Effector memory CD8-positive, alpha-beta T cell (primary cell): ENCODE data around the gene CIDEA.

Experiments
- ATAC-seq: fragments of 150-1000 bp; cut with Tn5 transposase; replicated peaks from 2 replicates; pipeline ENCODE4 v1.10.0; 2021; ENCODE audit warnings: mild to moderate bottlenecking, moderate library complexity
- DNase-seq, 3 experiments: peaks; one replicate each; pipeline ENCODE4 v3.0.0; 2021
- H3K27ac Mint-ChIP-seq, 2 donors: one replicate each; pipeline ENCODE4 v1.8.0; 2022; ENCODE audit warnings: mild to moderate bottlenecking in 2 of 2, mixed read lengths in 2 of 2, moderate library complexity in 2 of 2
- H3K27me3 Mint-ChIP-seq, 2 donors: one replicate each; pipeline ENCODE4 v1.8.0; 2022; ENCODE audit warnings: mixed read lengths in 2 of 2
- H3K36me3 Mint-ChIP-seq: one replicate; pipeline ENCODE4 v1.8.0; 2022; ENCODE audit warnings: mild to moderate bottlenecking, moderate library complexity, mixed read lengths; ENCODE audit not compliant: insufficient read depth
- H3K4me1 Mint-ChIP-seq, 2 donors: one replicate each; pipeline ENCODE4 v1.8.0; 2022; ENCODE audit warnings: low read depth in 2 of 2, mixed read lengths in 2 of 2
- H3K4me3 Mint-ChIP-seq, 2 donors: one replicate each; pipeline ENCODE4 v1.8.0; 2022; ENCODE audit warnings: mild to moderate bottlenecking in 2 of 2, mixed read lengths in 2 of 2, moderate library complexity in 2 of 2
- H3K9me3 Mint-ChIP-seq, 2 donors: one replicate each; pipeline ENCODE4 v1.8.0; 2022; ENCODE audit warnings: mixed read lengths in 2 of 2

The CIDEA gene

GRCh38 chr18:12315911-12316310, 61.8 kb downstream of the CIDEA start:
- Mint-ChIP-seq H3K36me3 (no peaks in the 10 kb centered on the region), H3K9me3 (peaks cover 4 to 7% of the 10 kb centered on the region in 2 donors), H3K27me3 (no peaks in the 10 kb centered on the region), H3K4me3 (no peak overlapping the region), H3K4me1 (no peaks in the 10 kb centered on the region), H3K27ac (no peak overlapping the region)
- no peak for ATAC-seq
- DNase-seq, result no peak

DNA sequence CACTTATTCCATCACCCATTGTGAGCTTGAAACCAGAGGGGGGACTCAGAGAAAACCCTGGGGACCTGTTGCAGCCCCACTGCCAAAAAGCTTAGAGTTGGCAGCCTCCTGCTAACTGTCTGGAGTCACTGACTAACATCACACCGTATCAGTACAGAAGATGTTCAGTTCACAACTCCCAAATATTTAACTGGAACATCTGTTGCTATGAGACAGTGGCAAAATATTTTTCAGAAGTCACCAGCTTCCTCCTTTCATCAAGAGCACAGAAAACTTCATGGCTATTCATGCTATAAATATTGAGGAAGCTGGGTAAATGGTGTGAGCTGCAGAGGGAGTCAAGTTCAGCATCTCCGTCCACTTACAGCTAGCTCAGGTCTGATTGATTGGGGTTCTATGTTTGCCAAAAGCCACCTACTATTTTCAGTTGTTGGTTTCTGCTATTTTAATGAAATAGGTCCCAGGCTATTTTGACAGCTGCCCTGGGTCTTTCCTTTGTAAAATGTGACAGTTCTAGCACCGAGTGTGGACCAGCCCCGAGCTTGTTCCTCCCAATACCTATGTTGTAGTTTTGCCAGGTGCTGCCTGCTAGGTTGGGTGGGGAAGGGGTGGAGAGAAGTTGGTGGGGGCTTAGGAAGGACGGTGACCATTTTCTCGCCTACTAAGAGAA, 63.6 kb downstream of the CIDEA start:
- Mint-ChIP-seq H3K27ac (no peak overlapping the region), H3K4me3 (no peak overlapping the region), H3K9me3 (peaks cover 0 to 2% of the 10 kb centered on the region in 2 donors), H3K4me1 (no peaks in the 10 kb centered on the region), H3K36me3 (peaks cover 3% of the 10 kb centered on the region), H3K27me3 (no peaks in the 10 kb centered on the region)
- DNase-seq (no peak), ATAC-seq (peak; percentile 17)

DNA sequence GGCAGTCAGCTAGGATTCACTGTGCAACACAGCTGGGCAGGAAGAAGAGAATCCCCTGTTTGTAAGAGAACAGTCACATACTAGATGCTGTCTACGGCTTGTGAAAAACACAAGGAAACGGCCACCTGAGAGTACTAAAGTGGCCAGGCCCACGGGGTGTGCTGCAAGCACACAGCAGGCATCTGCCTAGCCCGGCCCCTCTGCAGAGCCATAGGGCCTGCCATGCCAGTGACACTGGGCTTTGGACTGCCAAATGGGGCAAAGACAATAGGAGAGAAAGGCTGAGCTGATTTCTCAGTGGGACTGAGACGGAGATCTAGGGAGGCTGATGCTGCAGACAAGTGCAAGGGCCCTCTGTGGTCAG, 64.2 kb downstream of the CIDEA start:
- Mint-ChIP-seq H3K36me3 (peaks cover 6% of the 10 kb centered on the region), H3K9me3 (no peaks in the 10 kb centered on the region), H3K4me3 (no peak overlapping the region), H3K27me3 (no peaks in the 10 kb centered on the region), H3K27ac (no peak overlapping the region), H3K4me1 (no peaks in the 10 kb centered on the region)
- no peak for ATAC-seq
- DNase-seq, result no peak

GRCh38 chr18:12318857-12319256, 64.7 kb downstream of the CIDEA start:
- Mint-ChIP-seq H3K27me3 (no peaks in the 10 kb centered on the region), H3K27ac (no peak overlapping the region), H3K9me3 (no peaks in the 10 kb centered on the region), H3K36me3 (peaks cover 6% of the 10 kb centered on the region), H3K4me3 (no peak overlapping the region), H3K4me1 (no peaks in the 10 kb centered on the region)
- ATAC-seq, result no peak
- no peak for DNase-seq

- Mint-ChIP-seq H3K36me3 (peaks cover 11% of the 10 kb centered on the region), H3K27ac (no peak overlapping the region), H3K9me3 (no peaks in the 10 kb centered on the region), H3K4me1 (no peaks in the 10 kb centered on the region), H3K27me3 (no peaks in the 10 kb centered on the region), H3K4me3 (no peak overlapping the region)
- DNase-seq (no peak), ATAC-seq (no peak)
These were observed 67.2 kb downstream of the CIDEA start for GRCh38 chr18:12321333-12321732.

GRCh38 chr18:12324991-12325725, 71.0 kb downstream of the CIDEA start:
- ATAC-seq, result no peak
- H3K27me3 Mint-ChIP-seq, result no peaks in the 10 kb centered on the region
- no peak for DNase-seq
- no peak overlapping the region for H3K27ac Mint-ChIP-seq
- H3K4me3 Mint-ChIP-seq, result no peak overlapping the region
- H3K9me3 Mint-ChIP-seq, result no peaks in the 10 kb centered on the region
- peaks cover 8 to 10% of the 10 kb centered on the region in 2 donors for H3K4me1 Mint-ChIP-seq
- peaks cover 20% of the 10 kb centered on the region for H3K36me3 Mint-ChIP-seq

GRCh38 chr18:12325726-12326245, 71.6 kb downstream of the CIDEA start:
- H3K4me3 Mint-ChIP-seq, result no peak overlapping the region
- peaks cover 20% of the 10 kb centered on the region for H3K36me3 Mint-ChIP-seq
- H3K4me1 Mint-ChIP-seq, result peaks cover 8 to 10% of the 10 kb centered on the region in 2 donors
- no peaks in the 10 kb centered on the region for H3K27me3 Mint-ChIP-seq
- H3K27ac Mint-ChIP-seq, result no peak overlapping the region
- ATAC-seq (no peak), DNase-seq (no peak)
- no peaks in the 10 kb centered on the region for H3K9me3 Mint-ChIP-seq

- no peaks in the 10 kb centered on the region for H3K9me3 Mint-ChIP-seq
- ATAC-seq, result no peak
- H3K27ac Mint-ChIP-seq, result no peak overlapping the region
- H3K36me3 Mint-ChIP-seq, result peaks cover 19% of the 10 kb centered on the region
- H3K4me1 Mint-ChIP-seq, result peaks cover 8 to 10% of the 10 kb centered on the region in 2 donors
- no peaks in the 10 kb centered on the region for H3K27me3 Mint-ChIP-seq
- no peak overlapping the region for H3K4me3 Mint-ChIP-seq
- no peak for DNase-seq
These were observed 72.7 kb downstream of the CIDEA start for GRCh38 chr18:12326711-12327460.
